Heart left ventricle (tissue), 13 donors: Measurements from ENCODE around the gene HTR1B.

Source experiments
- POLR2A ChIP-seq, 2 donors: fragments of 450-650 bp; IDR thresholded peaks; one replicate each; pipeline ENCODE4 v1.6.1; 2017; ENCODE audit warnings: antibody characterized with exemption in 2 of 2, mild to moderate bottlenecking in 2 of 2, moderate library complexity in 2 of 2
- TF ChIP-seq, protein P1 (sequence below), 12 donors: fragments of 200-600 bp; sonication (generic) in 4 of 12; IDR thresholded peaks; one replicate each; pipeline versions ENCODE4 v1.5.0 to v1.8.0; 2018 to 2022; ENCODE audit warnings: antibody characterized with exemption in 12 of 12, mild to moderate bottlenecking in 5 of 12
- donor health status: ischemic (EF 13 %, LVEDD 7.1; RV severe dilation, severe dysfunction).
- donor health status: DM: no; HTN: yes; CAD: no.
- donor health status: DM: no; HTN: no; CAD: no.
- donor health status: ischemic (EF 25% LVEDD 6.9; RV normal size, moderate dysfunction).
- donor health status: ischemic (EF 25% LVEDD 5.7; RV mildly dilated, moderate dysfunction).
- donor health status: ischemic (EF 35%, LVEDD 5.7; RV mildly dilated, moderate dysfunction).
- donor health status: nonischemic (EF 11% LVEDD 7.7; RV severe dilation, severe dysfunction).
- donor health status: DM: yes; HTN: yes; CAD: no.
- donor health status: PGD.
- donor health status: ischemic (EF 29% LVEDD 5.4; RV normal size, mild dysfunction).
- donor health status: nonischemic (EF 23%, LVEDD 6.1; RV moderate dilation, normal function).

GRCh38 chr6:77446249-77446648, 17.0 kb downstream of the HTR1B start:
- TF ChIP-seq, protein P1, sequence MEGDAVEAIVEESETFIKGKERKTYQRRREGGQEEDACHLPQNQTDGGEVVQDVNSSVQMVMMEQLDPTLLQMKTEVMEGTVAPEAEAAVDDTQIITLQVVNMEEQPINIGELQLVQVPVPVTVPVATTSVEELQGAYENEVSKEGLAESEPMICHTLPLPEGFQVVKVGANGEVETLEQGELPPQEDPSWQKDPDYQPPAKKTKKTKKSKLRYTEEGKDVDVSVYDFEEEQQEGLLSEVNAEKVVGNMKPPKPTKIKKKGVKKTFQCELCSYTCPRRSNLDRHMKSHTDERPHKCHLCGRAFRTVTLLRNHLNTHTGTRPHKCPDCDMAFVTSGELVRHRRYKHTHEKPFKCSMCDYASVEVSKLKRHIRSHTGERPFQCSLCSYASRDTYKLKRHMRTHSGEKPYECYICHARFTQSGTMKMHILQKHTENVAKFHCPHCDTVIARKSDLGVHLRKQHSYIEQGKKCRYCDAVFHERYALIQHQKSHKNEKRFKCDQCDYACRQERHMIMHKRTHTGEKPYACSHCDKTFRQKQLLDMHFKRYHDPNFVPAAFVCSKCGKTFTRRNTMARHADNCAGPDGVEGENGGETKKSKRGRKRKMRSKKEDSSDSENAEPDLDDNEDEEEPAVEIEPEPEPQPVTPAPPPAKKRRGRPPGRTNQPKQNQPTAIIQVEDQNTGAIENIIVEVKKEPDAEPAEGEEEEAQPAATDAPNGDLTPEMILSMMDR (IDR thresholded peaks at IDR 0.05): no peak
- TF ChIP-seq POLR2A (IDR thresholded peaks at IDR 0.05): no peak
